ENCODE results near the gene TM9SF1.

Gene TM9SF1

DNA sequence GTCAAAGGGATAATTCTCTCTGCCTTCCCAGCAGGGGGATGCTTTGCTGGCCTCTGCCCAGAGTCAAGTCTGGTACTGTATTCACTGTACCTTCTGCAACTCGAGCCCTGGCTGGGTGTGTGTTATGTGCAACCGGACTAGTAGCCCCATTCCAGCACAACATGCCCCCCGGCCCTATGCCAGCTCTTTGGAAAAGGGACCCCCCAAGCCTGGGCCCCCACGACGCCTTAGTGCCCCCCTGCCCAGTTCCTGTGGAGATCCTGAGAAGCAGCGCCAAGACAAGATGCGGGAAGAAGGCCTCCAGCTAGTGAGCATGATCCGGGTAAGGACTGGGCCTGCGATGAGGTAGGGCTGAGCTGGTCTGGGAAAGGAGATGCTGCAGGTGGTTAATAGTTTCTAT lies 44.7 kb downstream of the TM9SF1 start:
- no peak for ATAC-seq
- TF ChIP-seq, protein P1, sequence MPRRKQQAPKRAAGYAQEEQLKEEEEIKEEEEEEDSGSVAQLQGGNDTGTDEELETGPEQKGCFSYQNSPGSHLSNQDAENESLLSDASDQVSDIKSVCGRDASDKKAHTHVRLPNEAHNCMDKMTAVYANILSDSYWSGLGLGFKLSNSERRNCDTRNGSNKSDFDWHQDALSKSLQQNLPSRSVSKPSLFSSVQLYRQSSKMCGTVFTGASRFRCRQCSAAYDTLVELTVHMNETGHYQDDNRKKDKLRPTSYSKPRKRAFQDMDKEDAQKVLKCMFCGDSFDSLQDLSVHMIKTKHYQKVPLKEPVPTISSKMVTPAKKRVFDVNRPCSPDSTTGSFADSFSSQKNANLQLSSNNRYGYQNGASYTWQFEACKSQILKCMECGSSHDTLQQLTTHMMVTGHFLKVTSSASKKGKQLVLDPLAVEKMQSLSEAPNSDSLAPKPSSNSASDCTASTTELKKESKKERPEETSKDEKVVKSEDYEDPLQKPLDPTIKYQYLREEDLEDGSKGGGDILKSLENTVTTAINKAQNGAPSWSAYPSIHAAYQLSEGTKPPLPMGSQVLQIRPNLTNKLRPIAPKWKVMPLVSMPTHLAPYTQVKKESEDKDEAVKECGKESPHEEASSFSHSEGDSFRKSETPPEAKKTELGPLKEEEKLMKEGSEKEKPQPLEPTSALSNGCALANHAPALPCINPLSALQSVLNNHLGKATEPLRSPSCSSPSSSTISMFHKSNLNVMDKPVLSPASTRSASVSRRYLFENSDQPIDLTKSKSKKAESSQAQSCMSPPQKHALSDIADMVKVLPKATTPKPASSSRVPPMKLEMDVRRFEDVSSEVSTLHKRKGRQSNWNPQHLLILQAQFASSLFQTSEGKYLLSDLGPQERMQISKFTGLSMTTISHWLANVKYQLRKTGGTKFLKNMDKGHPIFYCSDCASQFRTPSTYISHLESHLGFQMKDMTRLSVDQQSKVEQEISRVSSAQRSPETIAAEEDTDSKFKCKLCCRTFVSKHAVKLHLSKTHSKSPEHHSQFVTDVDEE (CRISPR knock-in tag; IDR thresholded peaks at IDR 0.05): no peak
- TF ChIP-seq ARNTL (CRISPR knock-in tag; IDR thresholded peaks at IDR 0.05; ENCODE audit: borderline replicate concordance, low read depth) (no peak), ZNF70 (CRISPR knock-in tag; IDR thresholded peaks at IDR 0.05) (no peak), SNAI2 (CRISPR knock-in tag; IDR thresholded peaks at IDR 0.05) (no peak), ZC3H10 (CRISPR knock-in tag; IDR thresholded peaks at IDR 0.05) (no peak), OSR1 (CRISPR knock-in tag; IDR thresholded peaks at IDR 0.05) (no peak), ZNF565 (CRISPR knock-in tag; conservative IDR thresholded peaks at IDR 0.05; ENCODE audit: low read depth) (no peak), ZNF8 (CRISPR knock-in tag; IDR thresholded peaks at IDR 0.05) (no peak), PPARA (CRISPR knock-in tag; IDR thresholded peaks at IDR 0.05; ENCODE audit: borderline replicate concordance) (no peak), RARB (CRISPR knock-in tag; IDR thresholded peaks at IDR 0.05) (no peak), CREB5 (CRISPR knock-in tag; IDR thresholded peaks at IDR 0.05; ENCODE audit: low read depth) (no peak), TOX (CRISPR knock-in tag; IDR thresholded peaks at IDR 0.05; ENCODE audit: borderline replicate concordance) (no peak), CSRNP3 (CRISPR knock-in tag; IDR thresholded peaks at IDR 0.05) (no peak), ISL1 (CRISPR knock-in tag; IDR thresholded peaks at IDR 0.05) (no peak), TCF4 (CRISPR knock-in tag; IDR thresholded peaks at IDR 0.05; ENCODE audit: borderline replicate concordance) (no peak), BACH2 (CRISPR knock-in tag; IDR thresholded peaks at IDR 0.05; ENCODE audit: borderline replicate concordance) (no peak), ESRRG (CRISPR knock-in tag; IDR thresholded peaks at IDR 0.05) (no peak), ZFP30 (CRISPR knock-in tag; IDR thresholded peaks at IDR 0.05) (no peak)
- TF ChIP-seq, protein P2, sequence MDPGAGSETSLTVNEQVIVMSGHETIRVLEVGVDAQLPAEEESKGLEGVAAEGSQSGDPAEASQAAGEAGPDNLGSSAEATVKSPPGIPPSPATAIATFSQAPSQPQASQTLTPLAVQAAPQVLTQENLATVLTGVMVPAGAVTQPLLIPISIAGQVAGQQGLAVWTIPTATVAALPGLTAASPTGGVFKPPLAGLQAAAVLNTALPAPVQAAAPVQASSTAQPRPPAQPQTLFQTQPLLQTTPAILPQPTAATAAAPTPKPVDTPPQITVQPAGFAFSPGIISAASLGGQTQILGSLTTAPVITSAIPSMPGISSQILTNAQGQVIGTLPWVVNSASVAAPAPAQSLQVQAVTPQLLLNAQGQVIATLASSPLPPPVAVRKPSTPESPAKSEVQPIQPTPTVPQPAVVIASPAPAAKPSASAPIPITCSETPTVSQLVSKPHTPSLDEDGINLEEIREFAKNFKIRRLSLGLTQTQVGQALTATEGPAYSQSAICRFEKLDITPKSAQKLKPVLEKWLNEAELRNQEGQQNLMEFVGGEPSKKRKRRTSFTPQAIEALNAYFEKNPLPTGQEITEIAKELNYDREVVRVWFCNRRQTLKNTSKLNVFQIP (CRISPR knock-in tag; IDR thresholded peaks at IDR 0.05; ENCODE audit: borderline replicate concordance, low read depth): no peak
- TF ChIP-seq, protein P3, sequence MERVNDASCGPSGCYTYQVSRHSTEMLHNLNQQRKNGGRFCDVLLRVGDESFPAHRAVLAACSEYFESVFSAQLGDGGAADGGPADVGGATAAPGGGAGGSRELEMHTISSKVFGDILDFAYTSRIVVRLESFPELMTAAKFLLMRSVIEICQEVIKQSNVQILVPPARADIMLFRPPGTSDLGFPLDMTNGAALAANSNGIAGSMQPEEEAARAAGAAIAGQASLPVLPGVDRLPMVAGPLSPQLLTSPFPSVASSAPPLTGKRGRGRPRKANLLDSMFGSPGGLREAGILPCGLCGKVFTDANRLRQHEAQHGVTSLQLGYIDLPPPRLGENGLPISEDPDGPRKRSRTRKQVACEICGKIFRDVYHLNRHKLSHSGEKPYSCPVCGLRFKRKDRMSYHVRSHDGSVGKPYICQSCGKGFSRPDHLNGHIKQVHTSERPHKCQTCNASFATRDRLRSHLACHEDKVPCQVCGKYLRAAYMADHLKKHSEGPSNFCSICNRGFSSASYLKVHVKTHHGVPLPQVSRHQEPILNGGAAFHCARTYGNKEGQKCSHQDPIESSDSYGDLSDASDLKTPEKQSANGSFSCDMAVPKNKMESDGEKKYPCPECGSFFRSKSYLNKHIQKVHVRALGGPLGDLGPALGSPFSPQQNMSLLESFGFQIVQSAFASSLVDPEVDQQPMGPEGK (CRISPR knock-in tag; IDR thresholded peaks at IDR 0.05; ENCODE audit: borderline replicate concordance): no peak

GRCh38 chr14:24150061-24150460 lies 45.2 kb downstream of the TM9SF1 start:
- no peak for ATAC-seq
- TF ChIP-seq, protein P1 (CRISPR knock-in tag; IDR thresholded peaks at IDR 0.05): no peak
- TF ChIP-seq PPARA (CRISPR knock-in tag; IDR thresholded peaks at IDR 0.05; ENCODE audit: borderline replicate concordance) (no peak), CSDC2 (CRISPR knock-in tag; IDR thresholded peaks at IDR 0.05) (no peak), ZNF8 (CRISPR knock-in tag; IDR thresholded peaks at IDR 0.05) (no peak), ZNF70 (CRISPR knock-in tag; IDR thresholded peaks at IDR 0.05) (no peak), ZFP30 (CRISPR knock-in tag; IDR thresholded peaks at IDR 0.05) (no peak), ESRRG (CRISPR knock-in tag; IDR thresholded peaks at IDR 0.05) (no peak), ISL1 (CRISPR knock-in tag; IDR thresholded peaks at IDR 0.05) (no peak), BACH2 (CRISPR knock-in tag; IDR thresholded peaks at IDR 0.05; ENCODE audit: borderline replicate concordance) (no peak), CSRNP3 (CRISPR knock-in tag; IDR thresholded peaks at IDR 0.05) (no peak), TOX (CRISPR knock-in tag; IDR thresholded peaks at IDR 0.05; ENCODE audit: borderline replicate concordance) (no peak)
- TF ChIP-seq, protein P2 (CRISPR knock-in tag; IDR thresholded peaks at IDR 0.05; ENCODE audit: borderline replicate concordance, low read depth): no peak
- TF ChIP-seq, protein P3 (CRISPR knock-in tag; IDR thresholded peaks at IDR 0.05; ENCODE audit: borderline replicate concordance): no peak
